Neural progenitor cell (in vitro differentiated cells): ENCODE results near the gene CD81.
A peak's percentile ranks its signal among the peaks of the same experiment; 100 is the strongest.

ENCODE experiments used
- CTCF ChIP-seq: fragments of 200-600 bp; sonication (generic); IDR thresholded peaks from 2 replicates; pipeline ENCODE4 v1.5.1; 2017; ENCODE audit warnings: antibody characterized with exemption, mild to moderate bottlenecking
- EZH2phosphoT487 ChIP-seq: fragments of 200-600 bp; sonication (generic); IDR thresholded peaks from 2 replicates; pipeline ENCODE4 v1.6.1; 2017; ENCODE audit warnings: antibody characterized with exemption

- no peak for TF ChIP-seq CTCF
- TF ChIP-seq EZH2phosphoT487: peak; percentile 90
Measured at GRCh38 chr11:2444821-2445745, 68.0 kb downstream of the CD81 start, which contains the start of gene KCNQ1.
